NCI-H2081 (cell line): ENCODE measurements around the gene RNU1-3.

Source experiments
- DNase-seq, 2 experiments: peaks; one replicate each; lab custom pipeline; 2025; lab: John Stamatoyannopoulos, UW

Gene RNU1-3

DNA sequence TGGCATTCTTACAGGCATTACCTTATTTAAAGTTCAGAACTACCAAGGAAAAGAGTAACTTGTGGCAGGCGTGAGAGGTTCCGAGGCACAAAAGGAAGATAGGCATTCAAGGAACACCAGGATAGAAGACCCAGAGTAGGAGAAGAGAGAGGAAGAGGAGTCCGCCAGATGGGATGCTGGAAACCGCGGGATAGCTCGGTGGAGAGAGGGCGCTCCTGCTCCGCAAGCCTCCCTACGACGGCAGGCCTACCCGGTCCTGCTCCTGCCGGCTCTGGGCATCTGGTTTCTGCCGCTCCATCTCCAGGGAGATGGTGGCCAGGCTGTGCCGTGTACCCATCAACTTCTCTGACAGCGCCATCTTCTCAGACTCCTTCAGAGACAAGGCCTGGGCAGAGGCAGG is 48.0 kb downstream of the RNU1-3 start:
- DNase-seq, result no peak

GRCh38 chr1:16617778-16618580 is 48.8 kb downstream of the RNU1-3 start:
- no peak for DNase-seq

DNA sequence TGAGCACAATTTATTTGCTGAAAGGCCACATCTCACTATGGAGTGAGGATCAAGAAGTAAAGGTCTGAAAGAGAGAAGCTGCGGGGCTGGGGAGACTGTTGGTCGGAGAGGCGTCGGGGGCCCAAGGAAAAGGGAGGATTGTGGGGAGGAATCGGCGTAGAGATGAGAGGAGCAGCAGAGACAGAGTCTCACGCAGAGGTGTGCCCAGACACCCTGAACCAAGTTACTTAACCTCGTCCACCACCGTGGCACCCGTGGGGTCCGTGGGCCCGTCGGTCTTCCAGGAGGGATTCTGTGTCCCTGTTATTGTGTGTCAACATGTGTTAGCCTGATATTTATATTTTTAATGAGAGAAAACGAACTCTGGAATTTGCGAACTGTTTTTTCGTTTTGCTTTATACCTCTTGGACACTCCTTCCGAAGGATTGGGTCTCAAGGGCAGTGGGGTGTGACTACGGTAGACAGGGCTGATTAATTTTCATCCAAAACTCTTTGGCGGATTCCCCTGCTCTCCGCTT is 49.6 kb downstream of the RNU1-3 start:
- no peak for DNase-seq
